ENCODE results near the gene ARFGEF2. TPM values are rescaled to one million over a fixed set of nuclear protein-coding genes. Genes with fewer than 3 reads are reported as not detected.
A peak's percentile ranks its signal among the peaks of the same experiment; 100 is the strongest.
"Not testable (repeated sequence)": the region's sequence is repeated elsewhere in the genome, so short reads cannot be mapped to it uniquely, and the experiment has no call there.

The ARFGEF2 gene
- total RNA-seq, 1 donor from 2014 or later, result 22.6 TPM

DNA sequence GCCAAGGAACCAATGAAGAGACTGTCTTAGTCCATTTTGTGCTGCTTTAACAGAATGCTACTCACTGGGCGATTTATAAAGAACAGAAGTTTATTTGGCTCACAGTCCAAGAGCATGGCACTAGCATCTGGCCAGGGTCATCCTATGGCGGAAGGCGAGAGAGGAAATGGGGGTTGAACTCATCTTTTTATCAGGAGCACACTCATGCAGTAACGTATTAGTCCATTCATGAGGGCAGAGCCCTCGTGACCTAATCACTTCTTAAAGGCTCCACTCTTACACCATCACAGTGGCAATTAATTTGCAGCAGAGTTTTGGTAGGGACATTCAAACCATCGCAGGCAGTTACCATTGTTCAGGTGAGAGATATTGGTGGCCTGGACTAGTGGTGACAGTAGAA lies 8.5 kb downstream of the ARFGEF2 start:
- ATAC-seq, result no peak

DNA sequence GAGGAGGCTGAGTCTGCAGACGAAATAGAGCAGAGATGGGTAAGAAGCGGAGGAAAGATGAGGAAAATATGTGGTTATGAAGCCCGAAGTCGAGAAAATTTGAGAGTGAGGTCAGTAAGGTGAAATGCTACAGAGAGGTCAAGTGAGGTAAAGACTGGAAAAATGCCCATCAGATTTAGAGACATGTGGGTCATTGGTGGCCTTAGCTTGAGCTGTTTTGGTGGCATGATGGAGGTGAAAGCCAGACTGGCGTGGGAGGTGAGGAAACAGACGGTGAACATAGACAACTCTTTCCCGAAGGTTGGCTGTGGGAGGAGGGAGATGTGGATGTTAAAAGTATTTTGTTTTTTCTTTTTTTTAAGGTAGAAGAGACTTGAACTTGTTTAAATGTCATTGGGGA lies 9.4 kb downstream of the ARFGEF2 start:
- ATAC-seq, result no peak

DNA sequence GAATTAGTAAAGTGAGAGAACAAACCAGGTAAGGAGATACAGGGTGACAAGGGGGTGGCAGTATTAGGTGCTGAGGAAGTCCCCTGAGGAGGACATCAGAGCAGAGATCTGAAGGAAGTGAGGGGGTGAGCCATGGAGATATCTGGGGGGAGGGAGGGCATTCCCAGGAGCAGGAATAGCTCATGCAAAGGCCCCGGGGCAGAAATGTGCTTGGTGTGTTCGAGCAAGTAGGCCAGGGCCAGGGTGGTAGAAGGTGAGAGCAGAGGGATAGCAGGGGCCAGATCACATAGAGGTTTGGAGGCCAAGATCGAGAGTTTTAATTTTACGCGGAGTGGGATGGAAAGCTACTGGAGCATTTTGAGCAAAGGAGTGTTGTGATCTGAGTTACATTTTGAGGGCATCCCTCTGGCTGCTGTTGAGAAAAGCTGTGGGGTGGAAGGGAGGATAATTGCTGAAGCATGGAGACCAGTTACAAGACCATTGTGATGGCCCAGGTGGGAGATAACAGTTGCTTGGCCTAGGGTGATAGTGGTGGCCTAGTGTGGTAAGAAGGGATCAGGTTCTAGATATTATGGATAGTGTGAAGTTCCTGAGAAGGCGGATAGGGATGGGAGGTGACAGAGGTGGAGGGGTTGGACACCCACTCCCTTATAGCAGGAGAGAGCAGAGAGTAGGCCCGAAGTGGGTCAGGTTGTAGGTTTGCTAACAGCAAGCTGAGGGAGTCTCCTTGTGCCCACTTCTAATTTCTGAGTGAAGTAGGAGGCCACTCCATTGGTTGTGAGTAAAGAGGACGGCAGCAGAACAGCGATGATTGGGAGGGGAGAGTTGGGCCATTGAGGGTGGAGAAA lies 10.2 kb downstream of the ARFGEF2 start:
- ATAC-seq, result no peak

DNA sequence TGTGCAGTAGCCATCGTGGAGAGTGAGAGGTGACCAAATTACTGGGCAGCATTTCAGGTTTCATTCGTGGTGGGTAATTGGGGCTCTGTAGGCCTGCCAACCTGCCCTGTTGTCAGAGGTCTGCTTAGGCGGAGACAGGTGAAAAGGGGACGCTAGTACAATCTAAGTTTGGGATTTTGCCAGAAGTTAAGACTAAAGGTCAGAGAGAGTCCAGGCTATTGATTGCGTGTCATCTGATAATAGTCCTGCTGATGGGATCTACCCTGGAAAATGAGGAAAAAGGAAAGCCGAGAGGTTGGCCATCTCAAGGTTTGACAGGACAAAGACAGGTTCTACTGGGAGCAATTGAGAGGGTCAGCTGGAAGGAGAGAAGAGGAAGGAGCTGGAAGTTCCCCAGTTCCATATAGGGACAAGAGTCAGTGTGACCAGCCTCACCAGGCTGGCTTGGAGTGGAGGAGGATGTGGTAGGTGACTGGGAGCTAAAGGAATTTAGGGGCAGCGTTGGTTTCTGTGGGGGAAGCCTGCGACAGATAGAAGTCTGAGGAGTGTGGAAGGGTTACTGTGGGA lies 10.9 kb downstream of the ARFGEF2 start:
- no peak for ATAC-seq

DNA sequence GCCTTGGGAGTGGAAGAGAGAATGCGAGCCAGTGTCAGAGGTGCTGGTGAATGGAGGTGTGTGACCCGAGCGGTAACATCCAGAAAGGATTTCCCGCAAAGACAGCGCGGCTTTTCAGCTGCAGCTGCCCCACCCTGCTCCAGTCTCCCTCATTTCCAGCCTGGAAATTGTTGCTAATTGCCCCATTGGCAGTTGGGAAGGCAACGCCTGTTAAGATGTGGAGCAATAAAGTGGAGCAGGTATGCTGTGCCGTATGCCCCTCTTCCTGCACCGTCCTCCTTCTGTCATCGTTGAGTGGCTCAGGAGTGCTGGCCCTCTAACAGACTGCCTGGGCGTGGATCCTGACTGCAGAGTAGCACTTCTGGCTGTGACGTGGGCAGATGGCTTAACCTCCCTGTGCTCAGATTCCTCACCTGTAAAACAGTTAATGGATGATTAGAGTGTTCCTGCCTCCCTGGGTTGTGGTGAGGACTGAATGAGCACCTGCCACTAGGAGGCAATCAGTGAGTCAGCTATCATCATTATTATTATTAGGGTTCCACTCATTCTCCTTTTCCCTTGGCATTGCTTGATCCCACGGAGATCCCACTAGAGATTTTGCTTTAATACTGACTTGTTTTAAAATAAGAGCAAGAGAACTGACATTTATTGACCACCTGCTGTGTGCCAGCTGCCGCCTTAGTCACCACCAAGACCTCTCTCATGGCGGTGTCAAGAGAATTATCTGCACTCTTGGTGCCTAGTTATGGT lies 11.7 kb downstream of the ARFGEF2 start:
- peak; percentile 24 for ATAC-seq

DNA sequence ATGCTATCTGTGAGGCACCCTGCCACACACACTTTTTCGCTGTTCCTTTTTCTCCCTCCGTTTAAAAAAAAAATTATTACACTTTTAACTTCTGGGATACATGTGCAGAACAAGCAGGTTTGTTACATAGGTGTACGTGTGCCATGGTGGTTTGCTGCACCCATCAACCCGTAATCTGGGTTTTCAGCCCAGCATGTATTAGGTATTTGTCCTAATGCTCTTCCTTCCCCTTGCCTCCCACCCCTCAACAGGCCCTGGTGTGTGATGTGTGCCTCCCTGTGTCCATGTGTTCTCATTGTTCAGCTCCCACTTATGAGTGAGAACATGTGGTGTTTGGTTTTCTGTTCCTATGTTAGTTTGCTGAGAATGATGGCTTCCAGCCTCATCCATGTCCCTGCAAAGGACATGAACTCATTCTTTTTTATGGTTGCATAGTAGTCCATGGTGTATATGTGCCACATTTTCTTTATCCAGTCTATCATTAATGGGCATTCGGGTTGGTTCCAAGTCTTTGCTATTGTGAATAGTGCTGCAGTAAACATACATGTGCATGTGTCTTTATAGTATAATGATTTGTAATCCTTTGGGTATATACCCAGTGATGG lies 12.9 kb downstream of the ARFGEF2 start:
- not testable (repeated sequence) for ATAC-seq

DNA sequence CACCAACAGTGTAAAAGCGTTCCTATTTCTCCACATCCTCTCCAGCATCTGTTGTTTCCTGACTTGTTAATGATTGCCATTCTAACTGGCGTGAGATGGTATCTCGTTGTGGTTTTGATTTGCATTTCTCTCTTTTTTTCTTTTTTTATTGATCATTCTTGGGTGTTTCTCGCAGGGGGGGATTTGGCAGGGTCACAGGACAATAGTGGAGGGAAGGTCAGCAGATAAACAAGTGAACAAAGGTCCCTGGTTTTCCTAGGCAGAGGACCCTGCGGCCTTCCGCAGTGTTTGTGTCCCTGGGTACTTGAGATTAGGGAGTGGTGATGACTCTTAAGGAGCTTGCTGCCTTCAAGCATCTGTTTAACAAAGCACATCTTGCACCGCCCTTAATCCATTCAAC lies 13.5 kb downstream of the ARFGEF2 start:
- not testable (repeated sequence) for ATAC-seq

DNA sequence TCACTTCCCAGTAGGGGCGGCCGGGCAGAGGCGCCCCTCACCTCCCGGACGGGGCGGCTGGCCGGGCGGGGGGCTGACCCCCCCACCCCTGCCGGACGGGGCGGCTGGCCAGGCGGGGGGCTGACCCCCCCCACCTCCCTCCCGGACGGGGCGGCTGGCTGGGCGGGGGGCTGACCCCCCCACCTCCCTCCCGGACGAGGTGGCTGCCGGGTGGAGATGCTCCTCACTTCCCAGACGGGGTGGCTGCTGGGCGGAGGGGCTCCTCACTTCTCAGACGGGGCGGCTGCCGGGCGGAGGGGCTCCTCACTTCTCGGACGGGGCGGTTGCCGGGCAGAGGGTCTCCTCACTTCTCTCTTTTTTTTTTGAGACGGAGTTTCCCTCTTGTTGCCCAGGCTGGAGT lies 14.7 kb downstream of the ARFGEF2 start:
- ATAC-seq, result not testable (repeated sequence)

DNA sequence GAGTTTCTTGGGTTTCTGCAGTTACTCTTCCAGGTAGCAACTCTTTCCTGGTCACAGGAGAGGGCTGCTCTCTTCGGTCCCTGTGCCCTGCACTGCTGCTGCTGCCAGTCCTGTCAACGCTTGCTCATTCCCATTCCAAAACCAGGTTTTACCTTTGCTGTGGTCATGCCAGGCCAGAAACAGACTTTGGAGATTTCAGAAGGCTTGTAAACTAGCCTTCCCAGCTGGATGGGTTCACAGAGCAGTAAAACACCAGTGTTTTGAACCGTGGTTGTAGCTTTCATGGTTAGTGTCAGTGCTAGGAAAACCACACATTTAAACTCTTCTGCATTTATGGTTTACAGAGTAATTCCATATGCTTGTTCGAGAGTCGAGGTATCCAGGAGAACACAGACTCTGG lies 16.2 kb downstream of the ARFGEF2 start:
- ATAC-seq, result no peak

DNA sequence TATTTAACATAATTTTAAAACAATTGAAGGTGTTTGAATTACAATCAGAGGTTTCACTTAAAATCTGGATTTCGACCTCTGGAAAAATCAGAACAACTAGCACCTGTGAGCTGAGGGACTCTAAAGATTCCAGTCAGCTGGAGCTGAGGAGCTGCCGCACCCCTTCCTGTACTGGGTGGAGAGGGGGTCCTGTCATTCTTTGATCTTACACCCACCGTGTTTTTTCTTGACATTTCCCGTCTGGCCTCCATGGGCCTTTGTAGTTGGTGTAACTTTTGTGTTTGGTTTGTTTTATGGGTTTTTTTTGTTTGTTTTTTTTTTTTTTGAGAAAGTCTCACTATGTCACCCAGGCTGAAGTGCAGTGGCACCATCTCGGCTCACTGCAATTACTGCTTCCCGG lies 17.2 kb downstream of the ARFGEF2 start:
- ATAC-seq, result no peak

DNA sequence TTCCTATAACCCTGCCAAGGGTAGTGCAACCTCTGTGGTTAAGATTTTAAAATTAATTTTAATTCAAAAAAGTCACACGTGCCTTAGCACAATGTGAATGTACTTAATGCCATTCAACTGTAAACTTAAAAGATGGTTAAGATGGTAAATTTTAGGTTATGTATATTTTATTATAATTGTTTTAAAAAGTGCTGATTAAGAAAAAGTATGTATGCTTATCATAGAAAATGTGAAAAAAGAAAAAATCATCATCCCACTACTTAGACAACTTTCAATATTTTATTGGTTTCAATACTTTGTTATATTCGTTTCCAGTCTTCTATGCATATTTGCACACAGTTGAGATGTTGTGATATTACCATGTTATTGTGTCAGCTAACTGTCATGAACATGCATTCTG lies 18.7 kb downstream of the ARFGEF2 start:
- no peak for ATAC-seq

DNA sequence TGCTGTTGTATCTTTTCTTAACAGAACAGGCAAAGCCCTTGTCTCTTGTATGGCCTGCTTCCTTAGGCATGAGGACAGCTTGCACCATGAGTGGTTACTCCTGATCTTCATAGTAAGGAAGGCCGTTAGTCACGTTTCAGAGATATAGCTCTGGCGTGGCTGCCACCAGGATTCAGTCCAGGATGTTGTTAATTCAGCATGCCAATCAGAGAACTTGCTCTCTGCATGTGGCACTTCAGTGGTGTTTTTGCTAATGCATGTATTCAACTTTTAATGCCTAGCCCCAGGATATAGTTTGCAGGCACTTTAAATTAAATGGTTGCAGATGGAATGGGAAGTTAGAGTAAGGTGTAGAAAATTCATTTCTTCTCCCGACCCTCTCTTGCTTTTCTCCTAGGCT lies 20.0 kb downstream of the ARFGEF2 start:
- ATAC-seq, result no peak

DNA sequence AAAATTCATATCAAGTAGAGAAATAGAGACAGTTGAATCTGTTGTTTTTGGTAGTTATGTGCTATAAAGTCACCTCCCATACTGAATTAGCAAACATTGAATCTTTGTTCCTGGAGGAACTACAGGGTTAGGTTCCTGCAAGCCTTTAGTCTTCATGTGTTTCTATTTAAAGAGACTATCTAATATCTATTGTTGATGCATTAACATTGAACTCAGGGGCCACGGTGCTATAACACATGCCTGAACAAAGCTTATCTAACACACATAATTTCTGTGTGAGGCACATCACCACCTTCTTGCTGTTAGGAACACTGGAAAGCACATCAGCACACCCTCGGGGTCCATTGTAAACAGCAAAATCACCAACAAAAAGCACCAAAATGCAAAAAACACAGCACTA lies 21.2 kb downstream of the ARFGEF2 start:
- ATAC-seq, result no peak

DNA sequence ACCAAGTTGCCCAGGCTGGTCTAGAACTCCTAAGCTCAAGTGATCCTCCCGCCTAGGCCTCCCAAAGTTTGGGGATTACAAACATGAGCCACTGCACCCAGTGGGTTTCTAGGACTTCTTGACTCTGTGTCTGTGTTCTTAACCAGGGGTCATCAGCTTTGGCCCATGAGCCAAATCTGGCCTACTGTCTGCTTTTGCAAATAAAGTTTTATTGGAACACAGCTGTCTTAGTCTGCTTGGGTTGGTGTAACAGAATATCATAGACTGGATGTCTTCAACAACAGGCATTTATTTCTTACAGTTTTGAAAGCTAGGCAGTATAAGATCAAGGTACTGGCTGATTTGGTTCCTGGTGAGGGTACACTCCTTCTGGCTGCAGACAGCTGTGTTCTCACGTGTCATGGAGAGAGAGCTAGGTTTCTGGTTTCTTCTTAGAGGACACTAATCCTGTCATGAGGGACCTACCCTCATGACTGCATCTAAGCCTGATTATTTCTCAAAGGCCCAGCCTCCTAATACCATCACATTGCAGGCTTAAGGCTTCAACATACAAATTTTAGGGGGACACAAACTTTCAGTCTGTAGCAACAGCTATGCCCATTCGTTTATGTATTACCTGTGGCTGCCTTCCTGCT lies 23.3 kb downstream of the ARFGEF2 start:
- no peak for ATAC-seq

DNA sequence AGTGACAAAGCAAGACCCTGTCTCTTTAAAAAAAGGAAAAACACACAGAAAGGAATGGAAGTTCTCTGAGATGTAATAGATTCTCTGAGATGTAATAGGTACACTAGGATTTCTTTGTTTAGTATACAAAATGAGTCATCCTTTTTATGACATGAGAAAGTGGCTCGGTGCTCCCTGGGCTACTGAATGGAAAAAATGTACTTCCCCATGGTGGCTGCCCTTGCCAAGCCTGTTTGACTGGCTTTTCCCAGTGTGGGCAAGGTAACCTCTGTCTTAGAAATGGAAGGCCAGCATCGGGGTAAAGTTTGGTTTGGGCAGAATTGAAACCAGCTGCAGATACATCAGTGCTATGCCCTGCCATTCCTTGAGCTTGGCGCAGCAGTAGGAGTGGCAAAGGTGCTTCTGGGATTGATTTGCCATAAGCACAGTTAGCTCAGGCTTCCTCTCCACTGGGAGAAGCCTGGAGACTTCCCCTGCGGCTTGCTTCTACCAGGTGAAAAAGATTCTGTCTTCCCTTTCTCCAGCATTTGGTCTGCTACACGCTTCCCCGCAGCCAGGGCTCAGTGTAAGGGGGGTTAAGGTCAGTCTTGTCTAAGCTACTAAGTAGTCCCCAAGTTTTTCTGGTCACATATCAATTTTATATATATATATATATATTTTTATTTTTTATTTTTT lies 24.5 kb downstream of the ARFGEF2 start:
- ATAC-seq, result peak; percentile 89

DNA sequence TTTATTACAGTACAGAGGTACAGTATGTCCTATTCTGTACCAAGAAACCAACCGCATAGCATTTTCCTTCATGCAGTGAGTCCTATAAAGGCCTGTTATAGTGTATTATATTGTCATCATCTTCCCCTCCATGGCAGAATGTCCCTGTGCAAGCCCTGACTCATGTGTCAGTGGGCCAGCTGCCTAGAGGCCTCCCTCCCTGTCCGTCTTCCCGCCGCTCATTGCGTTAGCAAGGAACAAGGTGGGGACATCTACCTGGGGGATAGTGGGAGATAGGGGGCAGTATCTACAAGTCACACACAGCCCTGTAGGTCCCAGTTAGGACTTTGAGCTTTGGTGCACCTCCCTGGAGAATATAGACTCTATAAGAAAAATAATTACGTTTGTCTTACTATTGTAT lies 27.1 kb downstream of the ARFGEF2 start:
- no peak for ATAC-seq

DNA sequence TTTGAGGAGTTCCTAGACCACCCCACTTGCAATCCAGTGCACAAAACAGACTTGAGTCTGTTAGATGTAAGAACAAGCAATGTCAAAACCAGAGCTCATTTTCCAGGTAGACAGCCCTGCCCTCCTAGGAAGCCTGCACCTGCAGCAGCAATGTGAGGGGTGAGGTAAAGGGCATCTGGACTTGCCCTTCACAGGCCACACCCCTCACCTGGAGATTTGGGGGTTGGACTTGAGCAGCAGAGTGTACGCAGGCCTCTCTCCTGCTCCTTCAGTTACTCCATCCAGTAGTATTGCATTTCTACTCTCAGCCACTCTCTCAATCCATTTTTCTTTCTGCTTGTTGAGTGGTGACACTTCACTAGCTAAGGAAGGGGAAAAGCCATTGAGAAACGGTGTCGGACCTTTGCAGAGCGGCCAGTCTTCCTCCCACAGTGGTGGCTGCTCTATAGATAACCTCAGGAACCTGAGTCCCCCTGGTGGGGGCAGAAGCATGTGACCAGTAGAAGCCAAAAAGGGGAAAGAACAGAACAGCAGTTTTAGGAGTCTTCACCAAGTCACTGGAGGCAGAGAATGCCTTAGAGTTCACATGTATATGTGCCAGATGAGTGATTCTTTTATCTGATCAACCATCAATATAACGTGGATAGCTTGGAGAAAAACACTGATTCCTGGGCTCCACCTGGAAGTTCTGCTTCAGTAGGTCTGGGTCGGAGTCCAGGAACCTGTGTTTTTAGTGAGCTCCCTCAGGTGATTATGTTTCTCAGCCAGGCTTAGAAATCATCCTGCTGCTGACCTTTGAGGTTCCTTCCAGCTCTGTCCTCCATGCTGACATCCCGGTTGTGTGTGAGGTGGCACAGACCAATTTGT lies 28.0 kb downstream of the ARFGEF2 start:
- no peak for ATAC-seq

DNA sequence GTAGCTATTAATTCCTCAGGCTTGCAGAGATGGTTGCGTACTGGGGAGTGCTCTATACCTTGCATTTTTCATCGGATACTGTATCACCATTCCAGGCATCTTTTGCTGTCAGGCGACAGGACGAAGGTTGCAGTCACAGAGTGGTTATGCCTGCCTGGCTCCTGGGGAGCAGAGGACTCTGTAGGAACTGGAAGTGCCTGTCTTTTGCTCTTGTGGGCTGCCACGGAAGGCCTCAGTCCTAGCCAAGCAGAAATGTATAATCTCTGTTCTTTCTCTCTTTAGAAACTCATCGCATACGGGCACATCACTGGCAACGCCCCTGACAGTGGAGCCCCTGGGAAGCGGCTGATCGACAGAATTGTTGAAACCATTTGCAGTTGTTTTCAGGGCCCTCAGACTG lies 29.5 kb downstream of the ARFGEF2 start:
- no peak for ATAC-seq

DNA sequence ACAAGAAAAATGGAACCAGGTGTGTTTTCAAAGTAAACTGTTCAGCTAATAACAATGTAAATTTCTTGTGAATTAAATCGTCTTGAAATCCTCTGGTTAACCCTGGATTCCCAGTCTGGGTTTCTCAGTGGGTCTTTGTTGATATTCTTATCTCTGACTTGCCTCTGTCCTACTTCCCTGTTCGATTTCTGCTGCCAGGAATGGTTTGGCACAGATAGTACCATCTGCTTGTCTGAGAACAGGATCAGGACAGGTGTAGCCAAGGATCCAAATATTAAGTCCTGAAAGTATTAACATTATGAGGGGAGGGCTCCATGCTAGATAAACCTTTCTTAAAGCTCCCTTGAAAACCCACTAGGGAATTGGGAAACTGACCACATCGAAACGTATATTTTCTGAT lies 30.1 kb downstream of the ARFGEF2 start:
- ATAC-seq, result no peak

DNA sequence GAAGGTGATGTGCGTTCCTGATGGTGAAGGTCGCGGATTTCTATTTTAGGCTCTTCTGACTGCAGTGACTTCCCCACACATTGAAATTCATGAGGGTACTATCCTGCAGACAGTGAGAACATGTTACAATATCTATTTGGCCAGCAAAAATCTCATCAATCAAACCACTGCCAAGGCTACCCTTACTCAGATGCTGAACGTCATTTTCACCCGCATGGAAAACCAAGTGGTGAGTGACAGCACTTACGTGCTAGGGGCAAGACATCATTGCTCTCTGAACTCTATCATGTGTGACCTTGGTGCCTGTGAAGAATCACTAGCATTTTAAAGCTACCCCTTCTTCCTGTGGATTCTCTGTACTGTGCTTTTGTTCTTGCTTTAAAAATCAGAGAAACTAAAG lies 31.1 kb downstream of the ARFGEF2 start:
- ATAC-seq, result no peak

DNA sequence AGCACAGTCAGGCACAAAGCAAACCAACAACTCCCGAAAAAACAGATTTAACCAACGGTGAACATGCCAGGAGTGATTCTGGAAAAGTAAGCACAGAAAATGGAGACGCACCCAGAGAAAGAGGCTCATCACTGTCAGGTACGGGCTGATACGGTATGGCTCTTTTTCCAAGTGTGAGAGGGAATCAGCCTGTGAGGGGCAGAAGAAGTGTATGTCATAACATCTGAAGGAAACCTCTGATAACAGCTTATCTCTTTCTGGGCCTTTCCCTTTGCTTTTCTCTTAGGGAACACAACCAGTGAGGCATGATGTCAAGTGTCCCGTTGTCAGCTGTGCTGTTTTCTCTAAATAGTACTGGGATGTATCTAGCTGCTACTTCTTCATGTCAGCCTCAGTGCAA lies 32.1 kb downstream of the ARFGEF2 start:
- no peak for ATAC-seq

Data from esophagus mucosa (tissue), 1 donor.